Measurements from ENCODE around the gene TRPC4AP.

TRPC4AP gene

DNA sequence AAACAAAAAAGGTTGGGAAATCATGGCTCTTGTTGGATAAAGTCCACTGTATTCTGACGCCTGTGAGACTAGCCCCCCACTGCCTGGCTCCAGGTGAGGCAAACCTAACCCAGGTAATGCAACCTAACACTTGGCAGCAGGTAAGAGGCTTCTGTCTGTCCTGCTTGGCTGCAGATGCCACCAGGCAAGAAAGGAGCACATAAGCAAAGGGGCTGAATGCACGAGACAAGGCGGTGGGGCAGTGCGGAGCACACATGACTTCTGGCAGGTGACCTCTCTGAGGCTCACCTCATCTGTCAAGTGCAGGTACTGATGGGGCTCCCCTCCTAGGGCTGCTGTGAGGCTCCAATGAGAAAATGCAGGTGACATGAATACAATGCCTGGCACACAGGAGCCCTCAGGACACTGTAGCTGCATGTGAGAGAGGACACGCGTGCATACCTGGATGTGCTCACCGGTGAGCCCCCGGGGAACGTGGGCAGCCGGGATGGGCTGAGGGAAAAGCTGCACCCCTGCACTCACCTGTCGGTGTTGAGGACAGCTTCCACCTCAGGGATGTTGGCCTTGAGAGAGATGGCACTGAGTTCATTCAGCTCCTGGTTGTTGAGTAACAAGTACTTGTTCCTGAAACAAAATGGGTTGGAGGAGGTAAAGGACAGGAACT lies 82.8 kb downstream of the TRPC4AP start:
- no peak for TF ChIP-seq Cebpa-rat (IDR thresholded peaks at IDR 0.05)
- Histone ChIP-seq H3K27ac (no peak overlapping the region), H3K9me3 (no peaks in the 10 kb centered on the region), H3K9ac (no peak overlapping the region), H3K4me1 (no peaks in the 10 kb centered on the region), H4K20me1 (peaks cover 43% of the 10 kb centered on the region), H3K4me3 (no peak overlapping the region), H3K27me3 (no peaks in the 10 kb centered on the region), H3K4me2 (no peak overlapping the region), H3K36me3 (peaks cover 100% of the 10 kb centered on the region)

DNA sequence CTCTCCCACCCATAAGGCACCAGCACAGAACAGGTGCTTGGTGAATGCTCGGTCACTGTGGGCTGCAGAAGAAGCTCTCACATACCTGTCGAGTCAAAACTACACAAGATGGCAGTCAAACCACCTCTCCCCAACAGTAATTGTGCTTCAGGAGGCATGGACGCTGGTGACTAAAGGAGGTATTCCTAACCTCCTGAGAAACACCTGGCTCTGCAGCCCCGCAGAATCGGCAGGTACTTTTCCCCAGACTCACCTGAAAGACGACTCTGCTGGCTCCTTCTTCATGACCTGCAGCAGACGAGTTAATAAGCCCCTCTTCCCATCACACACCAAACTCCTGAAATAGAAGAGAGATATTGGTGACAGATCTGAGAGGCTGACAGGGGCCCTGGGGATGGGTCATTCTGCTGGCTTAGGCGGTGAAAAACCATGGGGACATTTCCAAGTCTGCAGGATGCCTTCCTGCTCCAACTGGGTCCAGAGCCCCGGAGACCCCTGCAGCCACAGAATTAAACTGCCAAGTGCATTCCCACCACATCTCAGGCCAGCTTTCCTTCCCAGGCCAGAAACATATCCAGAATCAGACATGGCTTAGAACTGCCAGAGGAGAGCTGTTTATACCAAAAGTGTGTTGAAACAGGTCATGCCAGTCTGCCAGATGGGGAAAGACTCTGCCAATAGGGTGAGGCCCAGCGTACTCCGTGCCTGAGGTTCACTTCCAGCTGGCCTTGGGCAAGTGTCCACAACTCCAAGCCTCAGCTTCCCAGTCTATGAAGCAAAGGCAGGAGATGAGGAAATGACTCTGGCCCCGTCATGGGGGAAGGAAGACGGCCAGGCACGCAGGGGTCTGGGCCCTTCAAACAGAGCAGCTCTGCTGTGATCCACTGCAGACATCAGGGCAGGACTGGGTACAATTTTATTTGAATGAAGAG lies 83.9 kb downstream of the TRPC4AP start:
- H3K4me1 ChIP-seq: no peaks in the 10 kb centered on the region
- no peak for TF ChIP-seq Cebpa-rat (IDR thresholded peaks at IDR 0.05)
- H3K9me3 ChIP-seq: no peaks in the 10 kb centered on the region
- no peak overlapping the region for H3K4me2 ChIP-seq
- H3K36me3 ChIP-seq: peaks cover 100% of the 10 kb centered on the region
- H3K27me3 ChIP-seq: no peaks in the 10 kb centered on the region
- H4K20me1 ChIP-seq: peaks cover 47% of the 10 kb centered on the region
- no peak overlapping the region for H3K4me3 ChIP-seq
- no peak overlapping the region for H3K27ac ChIP-seq
- H3K9ac ChIP-seq: no peak overlapping the region

DNA sequence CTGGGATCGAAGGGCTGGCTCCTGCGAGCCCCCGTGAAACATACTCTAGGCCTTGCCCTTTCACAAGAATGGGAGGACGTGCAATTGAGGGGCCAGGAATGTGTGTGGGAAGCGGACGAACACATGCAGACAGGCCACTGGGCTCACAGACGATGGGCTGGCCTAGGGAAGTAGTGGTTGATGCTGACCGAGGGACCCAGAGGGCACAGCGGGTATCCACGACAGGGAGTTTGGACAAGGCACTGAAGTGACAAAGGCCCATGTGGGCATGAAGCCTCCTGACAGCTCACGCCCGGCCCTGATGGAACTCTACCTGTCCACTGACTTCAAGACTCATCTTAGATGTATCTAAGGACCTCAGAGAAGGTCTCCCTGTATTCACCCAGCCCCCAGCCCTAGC lies 84.7 kb downstream of the TRPC4AP start:
- peaks cover 42% of the 10 kb centered on the region for H4K20me1 ChIP-seq
- H3K36me3 ChIP-seq: peaks cover 100% of the 10 kb centered on the region
- no peaks in the 10 kb centered on the region for H3K27me3 ChIP-seq
- no peak for TF ChIP-seq Cebpa-rat (IDR thresholded peaks at IDR 0.05)
- H3K4me3 ChIP-seq: no peak overlapping the region
- H3K4me2 ChIP-seq: no peak overlapping the region
- no peak overlapping the region for H3K27ac ChIP-seq
- no peaks in the 10 kb centered on the region for H3K9me3 ChIP-seq
- H3K9ac ChIP-seq: no peak overlapping the region
- no peaks in the 10 kb centered on the region for H3K4me1 ChIP-seq

DNA sequence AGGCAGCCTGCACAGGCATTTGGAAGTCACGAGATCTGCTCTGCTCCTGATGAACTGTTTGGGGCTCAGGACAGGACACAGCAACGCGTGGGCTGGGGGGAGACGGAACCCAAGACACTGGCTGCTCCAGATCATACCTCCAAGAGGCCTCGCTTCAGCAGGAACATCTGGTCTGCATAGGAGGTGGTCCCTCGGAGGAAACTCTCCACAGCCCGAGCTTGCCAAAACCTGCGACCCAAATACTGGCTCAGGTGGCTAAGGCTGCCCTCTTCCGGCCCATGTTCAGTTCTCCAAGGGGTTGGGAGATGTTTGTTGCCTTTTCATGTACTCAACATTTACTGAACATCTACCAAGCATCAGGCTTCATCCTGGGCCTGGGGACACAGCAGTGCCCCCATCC lies 85.2 kb downstream of the TRPC4AP start:
- H3K36me3 ChIP-seq: peaks cover 100% of the 10 kb centered on the region
- no peak for TF ChIP-seq Cebpa-rat (IDR thresholded peaks at IDR 0.05)

DNA sequence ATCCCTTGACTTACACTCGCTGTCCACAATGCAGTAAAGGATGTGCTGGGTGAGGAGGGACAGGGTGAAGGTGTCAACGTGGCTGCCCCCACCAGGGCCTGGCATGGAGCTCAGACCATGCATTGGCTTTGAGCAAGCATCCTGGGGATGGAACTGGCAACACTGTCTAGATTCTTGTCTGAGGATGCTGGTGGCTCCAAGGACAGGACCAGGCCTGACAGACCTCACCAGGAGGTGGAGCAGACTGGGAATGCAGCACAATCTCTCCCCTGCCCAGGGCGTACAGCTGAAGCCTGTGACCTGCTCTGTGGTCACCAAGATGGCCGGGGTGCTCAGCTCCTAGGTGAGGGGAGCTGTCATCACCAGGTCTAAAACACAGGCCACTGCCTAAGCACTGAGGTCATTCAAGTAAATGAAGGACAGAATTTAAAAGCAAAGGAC lies 86.1 kb downstream of the TRPC4AP start:
- Histone ChIP-seq H3K36me3 (peaks cover 100% of the 10 kb centered on the region), H3K4me2 (no peak overlapping the region), H3K27me3 (no peaks in the 10 kb centered on the region), H4K20me1 (peaks cover 43% of the 10 kb centered on the region), H3K9ac (no peak overlapping the region), H3K4me1 (no peaks in the 10 kb centered on the region), H3K27ac (no peak overlapping the region), H3K4me3 (no peak overlapping the region), H3K9me3 (no peaks in the 10 kb centered on the region)
- TF ChIP-seq Cebpa-rat (IDR thresholded peaks at IDR 0.05): no peak

More for the DNA sequence above, 85.2 kb downstream of the TRPC4AP start:
- no peak overlapping the region for H3K27ac ChIP-seq
- H3K9me3 ChIP-seq: no peaks in the 10 kb centered on the region
- H3K27me3 ChIP-seq: no peaks in the 10 kb centered on the region
- H3K4me3 ChIP-seq: no peak overlapping the region
- peaks cover 42% of the 10 kb centered on the region for H4K20me1 ChIP-seq
- no peak overlapping the region for H3K4me2 ChIP-seq
- no peak overlapping the region for H3K9ac ChIP-seq
- H3K4me1 ChIP-seq: no peaks in the 10 kb centered on the region

DNA sequence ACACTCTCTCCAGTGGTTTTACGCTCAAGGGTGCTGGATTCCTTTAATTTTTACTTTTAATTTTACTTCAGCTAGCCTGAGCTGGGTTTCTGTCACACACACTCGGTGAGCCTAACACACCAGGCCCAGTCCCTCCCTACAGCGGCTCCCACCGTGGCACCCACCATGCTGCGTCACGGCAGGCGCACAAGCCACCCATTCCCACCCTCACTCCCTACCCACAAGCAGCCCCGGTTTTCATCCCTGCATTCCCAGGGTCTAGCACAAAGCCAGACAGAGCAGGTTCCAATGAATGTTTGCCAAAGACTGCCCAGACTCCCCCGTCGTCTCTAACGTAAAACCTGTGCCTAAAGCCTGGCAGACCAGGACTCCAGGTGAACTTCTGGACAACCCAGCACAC lies 86.6 kb downstream of the TRPC4AP start:
- Histone ChIP-seq H3K9me3 (no peaks in the 10 kb centered on the region), H3K4me3 (no peak overlapping the region), H3K4me2 (no peak overlapping the region), H4K20me1 (peaks cover 48% of the 10 kb centered on the region), H3K27ac (no peak overlapping the region), H3K27me3 (no peaks in the 10 kb centered on the region), H3K9ac (no peak overlapping the region), H3K36me3 (peaks cover 100% of the 10 kb centered on the region), H3K4me1 (no peaks in the 10 kb centered on the region)
- no peak for TF ChIP-seq Cebpa-rat (IDR thresholded peaks at IDR 0.05)

DNA sequence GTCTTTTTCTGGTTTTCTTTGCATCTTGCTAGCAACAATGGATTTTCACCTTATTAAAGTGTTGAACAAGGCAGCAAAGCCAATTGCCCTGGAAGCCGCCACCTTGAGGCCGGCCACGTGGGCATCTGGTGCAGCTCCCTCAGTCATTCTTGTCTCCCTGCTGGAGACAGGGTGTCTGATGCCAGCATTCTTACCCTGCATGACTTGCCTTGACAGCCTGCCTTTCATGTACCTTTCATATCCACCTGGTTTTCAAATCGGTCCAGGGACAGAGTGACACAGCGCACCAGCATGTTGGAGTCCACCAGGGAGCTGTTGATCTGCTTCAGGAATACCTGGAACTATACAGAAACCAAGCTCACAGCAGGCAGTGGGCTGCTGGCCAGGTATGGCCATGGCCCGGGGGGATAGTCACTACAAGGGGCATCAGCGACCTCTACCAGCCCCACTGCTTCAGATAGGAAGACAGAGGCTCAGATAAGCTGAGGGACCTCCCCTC lies 87.1 kb downstream of the TRPC4AP start:
- no peak overlapping the region for H3K9ac ChIP-seq

DNA sequence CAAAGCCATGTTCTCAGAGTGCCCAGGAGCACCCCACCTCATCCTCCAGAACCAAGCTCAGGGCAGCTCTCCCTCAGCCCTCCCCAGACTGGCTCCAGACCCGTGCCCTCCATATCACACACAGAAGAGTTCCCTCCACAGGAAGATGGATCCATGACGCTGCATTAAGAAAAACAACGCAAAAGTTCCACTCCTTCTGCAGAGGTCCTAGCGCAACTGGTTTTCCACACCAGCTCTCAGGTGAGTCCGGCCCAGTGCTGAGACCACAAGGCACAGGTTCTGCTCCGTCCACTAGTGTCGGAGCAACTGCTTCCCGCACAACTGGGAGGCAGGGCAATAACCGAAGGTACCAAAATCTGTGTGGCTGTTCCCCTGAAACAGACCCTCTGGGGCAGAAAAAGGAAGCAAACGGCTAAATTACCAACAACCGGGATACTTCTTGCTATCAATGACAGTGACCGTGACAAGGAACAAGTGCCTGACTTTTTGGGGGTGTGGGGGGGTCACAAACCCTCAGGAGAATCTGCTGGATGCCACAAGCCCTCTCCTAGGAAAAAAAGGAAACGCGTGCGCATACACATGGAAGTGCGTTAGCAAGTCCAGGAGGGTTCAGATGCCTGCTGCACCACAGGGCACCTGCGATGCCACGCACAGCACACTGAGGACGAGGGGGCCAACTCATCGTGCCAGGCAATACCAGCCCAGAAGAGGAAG lies 87.7 kb downstream of the TRPC4AP start:
- Histone ChIP-seq H3K9me3 (no peaks in the 10 kb centered on the region), H3K4me3 (no peak overlapping the region), H4K20me1 (peaks cover 59% of the 10 kb centered on the region), H3K9ac (no peak overlapping the region), H3K4me1 (no peaks in the 10 kb centered on the region), H3K36me3 (peaks cover 100% of the 10 kb centered on the region), H3K27ac (no peak overlapping the region), H3K4me2 (no peak overlapping the region), H3K27me3 (no peaks in the 10 kb centered on the region)
- TF ChIP-seq Cebpa-rat (IDR thresholded peaks at IDR 0.05): no peak

More for the DNA sequence above, 87.1 kb downstream of the TRPC4AP start:
- Histone ChIP-seq H3K27me3 (no peaks in the 10 kb centered on the region), H3K36me3 (peaks cover 100% of the 10 kb centered on the region), H3K4me2 (no peak overlapping the region), H3K4me3 (no peak overlapping the region), H3K27ac (no peak overlapping the region), H3K4me1 (no peaks in the 10 kb centered on the region), H3K9me3 (no peaks in the 10 kb centered on the region), H4K20me1 (peaks cover 53% of the 10 kb centered on the region)
- no peak for TF ChIP-seq Cebpa-rat (IDR thresholded peaks at IDR 0.05)

DNA sequence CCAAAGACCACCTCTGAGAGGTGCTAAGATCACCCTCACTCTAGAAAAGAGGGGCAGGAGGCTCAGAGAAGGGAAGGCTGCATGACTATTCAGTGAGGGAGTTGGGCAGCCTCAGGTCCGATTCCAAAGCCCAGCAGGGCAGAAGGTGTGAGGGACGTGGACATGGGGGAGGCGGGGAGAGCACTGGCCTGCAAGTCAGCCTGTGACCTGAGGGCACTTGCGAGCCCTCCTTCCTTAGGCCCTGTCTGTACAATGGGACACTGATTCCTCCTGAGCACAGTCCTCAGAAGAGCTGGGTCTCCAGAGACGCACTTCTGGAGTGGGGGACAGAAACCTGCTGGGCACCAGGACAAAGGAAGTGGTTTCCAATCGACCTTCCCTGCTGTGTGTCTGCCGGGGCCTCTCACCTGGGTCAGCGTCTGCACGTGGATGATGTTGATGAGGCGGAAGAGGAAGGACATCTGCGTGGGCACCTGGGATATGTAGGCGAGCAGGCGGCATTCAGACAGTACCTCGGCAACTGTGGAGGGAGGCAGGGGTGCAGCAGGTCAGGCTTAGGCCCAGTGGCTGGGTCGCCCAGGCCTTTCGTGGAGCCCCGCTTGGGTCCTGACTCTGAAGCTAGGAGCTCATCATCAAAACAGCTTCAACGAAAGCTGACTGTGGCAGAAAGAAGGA lies 88.4 kb downstream of the TRPC4AP start:
- Histone ChIP-seq H3K9ac (no peak overlapping the region), H4K20me1 (peaks cover 62% of the 10 kb centered on the region), H3K4me3 (no peak overlapping the region), H3K27ac (no peak overlapping the region), H3K4me1 (no peaks in the 10 kb centered on the region), H3K27me3 (no peaks in the 10 kb centered on the region), H3K4me2 (no peak overlapping the region), H3K36me3 (peaks cover 100% of the 10 kb centered on the region), H3K9me3 (no peaks in the 10 kb centered on the region)
- TF ChIP-seq Cebpa-rat (IDR thresholded peaks at IDR 0.05): no peak

Data from BLaER1 (cell line).